ENCODE measurements around the gene CD22. TPM values are rescaled to one million over a fixed set of nuclear protein-coding genes. Genes with fewer than 3 reads are reported as not detected.

The CD22 gene
- total and polyA plus RNA-seq, 2 of the 13 experiments (the other 11 are each of a cell fraction or from before 2014, with no cell fraction given), result 0.71 to 1.7 TPM

GRCh38 chr19:35360880-35361420 is 32.0 kb downstream of the CD22 start (continued):
- TF ChIP-seq ZNF143 (CRISPR knock-in tag; IDR thresholded peaks at IDR 0.05) (no peak), ZNF878 (CRISPR knock-in tag; IDR thresholded peaks at IDR 0.05) (no peak)

- no TSS peak for BruUV-seq (replicated peaks)
- peaks cover 8 to 29% of the 10 kb centered on the region in 2 experiments; a peak in 4 of 5 replicates for H3K27me3 ChIP-seq (ENCODE audit: control insufficient read depth in 1 of 2, insufficient read depth in 2 of 2, low read length in 2 of 2)
Observed at GRCh38 chr19:35362261-35363000, 33.4 kb downstream of the CD22 start.

More at GRCh38 chr19:35362261-35363000, 33.4 kb downstream of the CD22 start:
- H3K27ac ChIP-seq (ENCODE audit: extremely low read length, insufficient read depth, low read length), result no peak overlapping the region
- intact Hi-C loops (cut with micrococcal nuclease; ENCODE audit: unreplicated experiment) (no loop called here), in situ Hi-C loops (cut with HindIII; ENCODE audit: extremely low pct_ligation_motif_present, low pct_unique_long_range_greater_than_20kb) (no loop called here)
- TF ChIP-seq ZNF18 (CRISPR knock-in tag; IDR thresholded peaks at IDR 0.05; ENCODE audit: insufficient replicate concordance), result no peak
- no peak for TF ChIP-seq CBX2 (IDR thresholded peaks at IDR 0.05; ENCODE audit: low read depth, low read length)
- no peak for TF ChIP-seq CBX2 (CRISPR knock-in tag; IDR thresholded peaks at IDR 0.05; ENCODE audit: low read depth)
- no peak for TF ChIP-seq HNF1B (CRISPR knock-in tag; IDR thresholded peaks at IDR 0.05)
- no peak for TF ChIP-seq ZNF619 (CRISPR knock-in tag; IDR thresholded peaks at IDR 0.05)
- no peak for TF ChIP-seq THAP11 (CRISPR knock-in tag; IDR thresholded peaks at IDR 0.05)
- no peak for TF ChIP-seq TARDBP (CRISPR knock-in tag; IDR thresholded peaks at IDR 0.05)
- no peak for TF ChIP-seq ZNF292 (CRISPR knock-in tag; IDR thresholded peaks at IDR 0.05; ENCODE audit: borderline replicate concordance, low read depth)
- no peak for TF ChIP-seq ZNF576 (CRISPR knock-in tag; IDR thresholded peaks at IDR 0.05)
- no peak for TF ChIP-seq ZSCAN20 (CRISPR knock-in tag; IDR thresholded peaks at IDR 0.05; ENCODE audit: borderline replicate concordance)
- no peak for ATAC-seq
- no peaks in the 10 kb centered on the region for H3K36me3 ChIP-seq (replicated peaks in 1 of 2; ENCODE audit: control insufficient read depth in 1 of 2, insufficient read depth in 2 of 2, low read length in 2 of 2)
- H3K4me2 ChIP-seq (ENCODE audit: low read depth, low read length), result no peak overlapping the region
- peaks cover 10% of the 10 kb centered on the region for H3K4me1 ChIP-seq (ENCODE audit: insufficient read depth, low read length)
- CTCF ChIA-PET (ENCODE audit: low intra/inter-chr PET ratio, low total read pairs), result no interaction called here
- no peak overlapping the region for H3K4me3 ChIP-seq (replicated peaks in 1 of 3; ENCODE audit: insufficient read depth in 1 of 3, low read depth in 2 of 3, low read length in 3 of 3)
- no peak overlapping the region for H2AFZ ChIP-seq (ENCODE audit: low read length)
- 86% methylated on average over 1 of the region's 14 CpGs for WGBS (ENCODE audit: low lambda C conversion rate)
- no peak for FAIRE-seq
- no peak overlapping the region for H3K9ac ChIP-seq (ENCODE audit: insufficient read depth, low read depth, low read length)
- no peaks in the 10 kb centered on the region for H3K79me2 ChIP-seq (ENCODE audit: insufficient read depth, low read length)
- POLR2A ChIA-PET, result no interaction called here
- no peak for DNase-seq (ENCODE audit: low spot score)
- H3K9me3 ChIP-seq (ENCODE audit: low read length), result no peaks in the 10 kb centered on the region
- no peaks in the 10 kb centered on the region for H4K20me1 ChIP-seq (ENCODE audit: insufficient read depth, low read length)

All from HepG2 (cell line).